AG04449 (cell line): ENCODE measurements around the gene MCOLN3.

ENCODE experiments used
- CTCF ChIA-PET: fragments of 350-600 bp; formaldehyde crosslinking; extraction: SDS; loops from one replicate; lab custom pipeline; 2021; ENCODE audit warnings: antibody characterized with exemption; lab: Yijun Ruan, JAX
- POLR2A ChIA-PET: fragments of 400-600, 350-600 bp; formaldehyde crosslinking; extraction: SDS; loops from one replicate; lab custom pipeline; 2020; ENCODE audit warnings: antibody characterized with exemption, inconsistent platforms; lab: Yijun Ruan, JAX
- DNase-seq: peaks from one replicate; pipeline ENCODE4 v3.0.0-alpha.2; 2010; ENCODE audit warnings: low read depth, low spot score
- H3K4me3 ChIP-seq: 2 replicates; pipeline ENCODE4 v1.5.1; 2011; ENCODE audit warnings: low read depth, mild to moderate bottlenecking, control low read depth, low read length
- CTCF ChIP-seq: IDR thresholded peaks from one replicate; pipeline ENCODE4 v1.5.1; 2011; ENCODE audit warnings: mild to moderate bottlenecking, moderate library complexity, low read length, control low read depth, inconsistent platforms; ENCODE audit not compliant: insufficient read depth; ENCODE audit errors: missing control alignments

The MCOLN3 gene

GRCh38 chr1:85068846-85069245 is 20.5 kb upstream of the MCOLN3 start:
- no peak for DNase-seq
- ChIA-PET CTCF (interaction anchor here (0.9 to 2.0 kb wide), 5 partner anchors 8 to 124 kb away, joined by 3 to 6 read pairs (median 4); no protein-coding TSS in a partner anchor), POLR2A (no interaction called here)
- no peak overlapping the region for H3K4me3 ChIP-seq
- TF ChIP-seq CTCF: no peak

GRCh38 chr1:85065550-85065949 is 17.2 kb upstream of the MCOLN3 start:
- TF ChIP-seq CTCF: no peak
- CTCF ChIA-PET: interaction anchor here (1.1 kb wide), 1 partner anchor 14 kb away, joined by 6 read pairs; no protein-coding TSS in a partner anchor
- DNase-seq: no peak
- H3K4me3 ChIP-seq: no peak overlapping the region
- POLR2A ChIA-PET: no interaction called here

GRCh38 chr1:85062425-85063026 is 14.2 kb upstream of the MCOLN3 start:
- H3K4me3 ChIP-seq: peak overlapping the region; percentile 62
- ChIA-PET CTCF (interaction anchor here (0.8 to 2.8 kb wide), 9 partner anchors 11 to 197 kb away, joined by 3 to 17 read pairs (median 3); partner anchors contain the start of gene C1orf52), POLR2A (interaction anchor here (0.6 to 0.8 kb wide), 2 partner anchors 14 to 118 kb away, joined by 3 read pairs; partner anchors contain the start of gene MCOLN3)
- no peak for TF ChIP-seq CTCF
- DNase-seq: no peak

GRCh38 chr1:85061711-85062424 is 13.6 kb upstream of the MCOLN3 start:
- CTCF ChIA-PET: interaction anchor here (0.8 to 2.8 kb wide), 8 partner anchors 11 to 198 kb away, joined by 3 to 17 read pairs (median 5); partner anchors contain the start of gene C1orf52

GRCh38 chr1:85060038-85060437 is 11.7 kb upstream of the MCOLN3 start:
- ChIA-PET POLR2A (no interaction called here), CTCF (no interaction called here)
- DNase-seq: no peak
- TF ChIP-seq CTCF: no peak
- H3K4me3 ChIP-seq: no peak overlapping the region

More at GRCh38 chr1:85061711-85062424, 13.6 kb upstream of the MCOLN3 start:
- DNase-seq: peak; percentile 90
- peak overlapping the region; percentile 62 for H3K4me3 ChIP-seq
- POLR2A ChIA-PET: interaction anchor here (0.6 to 0.8 kb wide), 2 partner anchors 14 to 117 kb away, joined by 3 read pairs; partner anchors contain the start of gene MCOLN3
- TF ChIP-seq CTCF: no peak

- ChIA-PET CTCF (interaction anchor here (0.9 to 2.5 kb wide), 5 partner anchors 17 to 200 kb away, joined by 3 to 16 read pairs (median 3); no protein-coding TSS in a partner anchor), POLR2A (no interaction called here)
- no peak for TF ChIP-seq CTCF
- DNase-seq: no peak
- no peak overlapping the region for H3K4me3 ChIP-seq
Observed at GRCh38 chr1:85059563-85059962, 11.3 kb upstream of the MCOLN3 start.
